ENCODE data around the gene POLR3H.

POLR3H gene

GRCh38 chr22:41534219-41534618 lies 10.1 kb downstream of the POLR3H start:
- DNase-seq = no peak

GRCh38 chr22:41532908-41533825 lies 11.1 kb downstream of the POLR3H start:
- peak; percentile 79 for DNase-seq

GRCh38 chr22:41531715-41532477 lies 12.4 kb downstream of the POLR3H start:
- DNase-seq = no peak

- DNase-seq = no peak
These were observed 13.2 kb downstream of the POLR3H start for GRCh38 chr22:41530890-41531714.

GRCh38 chr22:41528938-41529561 lies 15.2 kb downstream of the POLR3H start:
- DNase-seq = no peak

- DNase-seq = no peak
These were observed 16.0 kb downstream of the POLR3H start for GRCh38 chr22:41528132-41528766.

- peak; percentile 57 for DNase-seq
These were observed 17.2 kb downstream of the POLR3H start for GRCh38 chr22:41526830-41527799.

- DNase-seq = no peak
These were observed 17.9 kb downstream of the POLR3H start for GRCh38 chr22:41526226-41526829.

GRCh38 chr22:41525450-41526225 lies 18.6 kb downstream of the POLR3H start:
- DNase-seq = no peak

- DNase-seq = peak; percentile 10
These were observed 19.3 kb downstream of the POLR3H start for GRCh38 chr22:41524809-41525449.

GRCh38 chr22:41524251-41524661 lies 20.0 kb downstream of the POLR3H start:
- DNase-seq = no peak

- DNase-seq = no peak
These were observed 20.6 kb downstream of the POLR3H start for GRCh38 chr22:41523464-41524221.

GRCh38 chr22:41522813-41523212 lies 21.5 kb downstream of the POLR3H start:
- DNase-seq = no peak

GRCh38 chr22:41521126-41521525 lies 23.1 kb downstream of the POLR3H start:
- no peak for DNase-seq

- no peak for DNase-seq
These were observed 26.3 kb downstream of the POLR3H start for GRCh38 chr22:41518048-41518347.

- DNase-seq = peak; percentile 58
These were observed 26.9 kb downstream of the POLR3H start for GRCh38 chr22:41517172-41518047.

- no peak for DNase-seq
These were observed 27.8 kb downstream of the POLR3H start for GRCh38 chr22:41516462-41516861.
